ENCODE results near the gene NFE2L3. TPM values are rescaled to one million over a fixed set of nuclear protein-coding genes. Genes with fewer than 3 reads are reported as not detected.

The NFE2L3 gene
- total and polyA plus RNA-seq, 2 of the 4 experiments (the other 2 are of a cell fraction), result 28.0 to 43.2 TPM

DNA sequence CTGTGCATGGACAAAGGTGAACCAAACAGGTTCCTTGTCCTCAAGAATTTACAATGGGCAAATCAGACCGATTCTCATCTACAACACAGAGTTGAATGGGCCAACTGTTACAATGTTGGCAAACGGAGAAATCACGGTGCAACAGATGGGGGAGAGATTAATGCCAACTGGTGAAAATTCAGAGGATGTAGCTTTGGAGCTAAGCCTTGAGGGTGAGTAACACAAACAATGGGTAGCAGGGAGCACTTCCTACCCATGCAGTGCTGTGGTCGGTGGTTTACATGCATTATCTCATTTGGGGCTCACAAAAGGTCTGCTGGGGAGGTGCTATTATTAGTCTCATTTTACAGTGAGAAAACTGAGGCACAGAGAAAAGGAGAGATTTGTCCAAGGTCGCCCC lies 902 bp upstream of the NFE2L3 start:
- Histone ChIP-seq H3K9me3 (ENCODE audit: control insufficient read depth, insufficient read depth, low read length) (no peaks in the 10 kb centered on the region), H3K27me3 (ENCODE audit: control insufficient read depth, insufficient read depth, low read length) (no peaks in the 10 kb centered on the region), H3K27ac (ENCODE audit: insufficient read depth, low read length) (no peak overlapping the region), H3K56ac (ENCODE audit: extremely low read depth, insufficient read depth, low read length) (no peak overlapping the region), H2AK9ac (replicated peaks; ENCODE audit: low read depth, low read length, poor library complexity) (peak overlapping the region; percentile 73), H4K20me1 (ENCODE audit: insufficient read depth, low read length) (no peaks in the 10 kb centered on the region), H3K4me2 (ENCODE audit: low read depth, low read length) (no peak overlapping the region), H2AK5ac (ENCODE audit: low read depth, low read length) (no peak overlapping the region), H4K91ac (ENCODE audit: insufficient read depth, low read depth, low read length) (no peak overlapping the region), H3K23ac (ENCODE audit: low read depth, low read length) (no peak overlapping the region), H3K4me1 (ENCODE audit: control insufficient read depth, insufficient read depth, low read length) (peaks cover 22% of the 10 kb centered on the region), H2AFZ (replicated peaks; ENCODE audit: low read length, poor library complexity) (peak overlapping the region; percentile 100), H3K4me3 (ENCODE audit: insufficient read depth, low read depth, low read length) (no peak overlapping the region), H3K4ac (ENCODE audit: low read depth, low read length) (no peak overlapping the region), H3K9me1 (ENCODE audit: insufficient read depth, low read length) (peaks cover 37% of the 10 kb centered on the region), H2BK120ac (ENCODE audit: low read depth, low read length) (0 out of 2 replicates have a peak overlapping the region, but pooled peaks have one; percentile 89), H3K14ac (replicated peaks; ENCODE audit: low read depth, low read length) (no peak overlapping the region), H2BK15ac (ENCODE audit: low read depth, low read length) (0 out of 3 replicates have a peak overlapping the region, but pooled peaks have one; percentile 96), H4K5ac (ENCODE audit: low read depth, low read length) (peak overlapping the region; percentile 93; the same call in 1 of the 2 replicates), H2BK20ac (ENCODE audit: low read depth, low read length) (no peak overlapping the region), H3K9ac (ENCODE audit: low read depth, low read length) (no peak overlapping the region), H4K8ac (ENCODE audit: low read depth in 2 of 2, low read length in 2 of 2) (peak overlapping the region; percentile 100; a peak in 3 of 4 replicates), H3K79me1 (ENCODE audit: low read depth in 1 of 2, low read length in 2 of 2) (peaks cover 4 to 40% of the 10 kb centered on the region in 2 experiments; a peak in 3 of 4 replicates), H3K18ac (ENCODE audit: low read depth, low read length) (no peak overlapping the region), H2BK5ac (ENCODE audit: low read depth, low read length, poor library complexity, severe bottlenecking) (no peak overlapping the region), H3K36me3 (ENCODE audit: control insufficient read depth, insufficient read depth, low read length) (no peaks in the 10 kb centered on the region)
- CTCF ChIA-PET, result interaction anchor here (2.6 kb wide), 1 partner anchor 60 kb away, joined by 7 read pairs; no protein-coding TSS in a partner anchor
- in situ Hi-C loops (cut with MboI; ENCODE audit: low sequenced_read_pairs) (no loop called here), intact Hi-C loops (cut with micrococcal nuclease) (no loop called here), dilution Hi-C loops (cut with HindIII; ENCODE audit: low sequenced_read_pairs, unreplicated experiment) (no loop called here)
- no TSS peak for BruUV-seq (replicated peaks)
- DNase-seq, result no peak
- POLR2A ChIA-PET (ENCODE audit: unreplicated experiment), result no interaction called here
- 100% methylated on average over 2 of the region's 5 CpGs; no CpG with 5 or more reads in 1 of the 2 experiments for WGBS, 2 experiments (ENCODE audit: extremely low coverage in 2 of 2, insufficient read length in 1 of 2)
- ATAC-seq (ENCODE audit: low read depth), result no peak
- TF ChIP-seq RFX5 (IDR thresholded peaks at IDR 0.05; ENCODE audit: low read depth, low read length), result no peak
- TF ChIP-seq SMC3 (IDR thresholded peaks at IDR 0.05; ENCODE audit: low read depth, low read length), result no peak
- TF ChIP-seq RCOR1 (IDR thresholded peaks at IDR 0.05; ENCODE audit: insufficient replicate concordance, low read length), result no peak
- TF ChIP-seq RAD21 (IDR thresholded peaks at IDR 0.05; ENCODE audit: low read length), result no peak
- no peak for TF ChIP-seq NFE2L2 (IDR thresholded peaks at IDR 0.05; ENCODE audit: low read depth, low read length)
- no peak for TF ChIP-seq MXI1 (IDR thresholded peaks at IDR 0.05; ENCODE audit: borderline replicate concordance, low read depth, low read length)
- TF ChIP-seq, protein P1, sequence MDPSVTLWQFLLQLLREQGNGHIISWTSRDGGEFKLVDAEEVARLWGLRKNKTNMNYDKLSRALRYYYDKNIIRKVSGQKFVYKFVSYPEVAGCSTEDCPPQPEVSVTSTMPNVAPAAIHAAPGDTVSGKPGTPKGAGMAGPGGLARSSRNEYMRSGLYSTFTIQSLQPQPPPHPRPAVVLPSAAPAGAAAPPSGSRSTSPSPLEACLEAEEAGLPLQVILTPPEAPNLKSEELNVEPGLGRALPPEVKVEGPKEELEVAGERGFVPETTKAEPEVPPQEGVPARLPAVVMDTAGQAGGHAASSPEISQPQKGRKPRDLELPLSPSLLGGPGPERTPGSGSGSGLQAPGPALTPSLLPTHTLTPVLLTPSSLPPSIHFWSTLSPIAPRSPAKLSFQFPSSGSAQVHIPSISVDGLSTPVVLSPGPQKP (IDR thresholded peaks at IDR 0.05; ENCODE audit: borderline replicate concordance, low read depth, low read length), result no peak
- no peak for TF ChIP-seq CHD1 (IDR thresholded peaks at IDR 0.05; ENCODE audit: low read depth, low read length)
- TF ChIP-seq CTCF (conservative IDR thresholded peaks at IDR 0.05; ENCODE audit: low read depth, low read length), result no peak
- TF ChIP-seq MAZ (IDR thresholded peaks at IDR 0.05; ENCODE audit: borderline replicate concordance, low read depth, low read length), result no peak
